ENCODE results near the gene VAC14.

DNA sequence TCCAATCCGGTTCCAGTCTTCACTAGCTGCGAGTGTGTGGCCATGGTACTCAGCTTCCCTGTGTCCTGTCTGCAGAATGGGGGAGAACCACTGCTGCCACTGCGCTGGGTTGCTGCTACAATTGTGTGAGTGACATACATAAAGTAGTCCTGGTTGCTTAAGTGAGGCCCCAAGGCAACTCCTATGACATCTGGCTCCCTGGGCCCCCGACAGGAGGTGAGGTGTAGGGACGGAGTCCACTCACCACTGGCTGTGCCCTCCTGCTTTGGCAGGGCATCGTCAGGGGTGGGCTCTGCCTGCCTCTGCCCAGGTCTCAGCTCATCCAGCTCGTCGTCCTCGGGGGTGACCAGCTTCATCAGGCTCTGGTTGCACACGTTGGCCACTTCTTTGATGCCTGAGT is 20.4 kb downstream of the VAC14 start:
- TF ChIP-seq ZNF274 (IDR thresholded peaks at IDR 0.05; ENCODE audit: low read depth, low read length) (no peak), SUZ12 (IDR thresholded peaks at IDR 0.05; ENCODE audit: extremely low read depth, insufficient read depth, insufficient read length) (no peak)
